HepG2 (cell line): Measurements from ENCODE around the gene MED10.

ENCODE experiments used
- AFF4 ChIP-seq: sonication (generic); formaldehyde crosslinking; IDR thresholded peaks from 2 replicates; pipeline ENCODE4 v1.4.0; 2020; ENCODE audit warnings: missing genetic modification reagents
- ATF4 ChIP-seq, 2 experiments: fragments of 450-650 bp in 1 of 2; sonication (generic) in 1 of 2; formaldehyde crosslinking; IDR thresholded peaks; 2 replicates each; pipeline versions ENCODE4 v1.5.0 to v1.8.0; 2020 to 2022; ENCODE audit warnings: mild to moderate bottlenecking in 1 of 2, missing genetic modification reagents in 1 of 2
- CTCF ChIP-seq: sonication (generic); formaldehyde crosslinking; IDR thresholded peaks from 2 replicates; pipeline ENCODE4 v1.5.0; 2020; ENCODE audit warnings: mild to moderate bottlenecking, missing genetic modification reagents, moderate library complexity
- E2F5 ChIP-seq: sonication (generic); formaldehyde crosslinking; conservative IDR thresholded peaks from 2 replicates; pipeline ENCODE4 v1.4.0; 2020; ENCODE audit warnings: missing genetic modification reagents
- KAT7 ChIP-seq: IDR thresholded peaks from 2 replicates; pipeline ENCODE4 v1.6.1; 2018; ENCODE audit warnings: borderline replicate concordance, missing compliant biosample characterization
- NCOA1 ChIP-seq: sonication (generic); formaldehyde crosslinking; IDR thresholded peaks from 2 replicates; pipeline ENCODE4 v1.9.0; 2021; ENCODE audit warnings: missing genetic modification reagents
- NFRKB ChIP-seq: fragments of 450-650 bp; IDR thresholded peaks from 2 replicates; pipeline ENCODE4 v1.6.1; 2017
- SMARCC2 ChIP-seq: fragments of 450-650 bp; IDR thresholded peaks from 2 replicates; pipeline ENCODE4 v1.6.1; 2017; ENCODE audit warnings: antibody characterized with exemption, mild to moderate bottlenecking
- TFE3 ChIP-seq: IDR thresholded peaks from 2 replicates; pipeline ENCODE4 v1.6.1; 2016
- ZNF34 ChIP-seq: sonication (generic); formaldehyde crosslinking; IDR thresholded peaks from 2 replicates; pipeline ENCODE4 v1.4.0; 2020; ENCODE audit warnings: mild to moderate bottlenecking, missing genetic modification reagents, borderline replicate concordance
- ZNF691 ChIP-seq: sonication (generic); formaldehyde crosslinking; IDR thresholded peaks from 2 replicates; pipeline ENCODE4 v1.4.0; 2020; ENCODE audit warnings: missing genetic modification reagents, low read depth, mild to moderate bottlenecking, borderline replicate concordance

- no peak for TF ChIP-seq NCOA1 (CRISPR knock-in tag)
- no peak for TF ChIP-seq AFF4 (CRISPR knock-in tag)
- no peak for TF ChIP-seq ATF4 (CRISPR knock-in tag; IDR thresholded peaks at IDR 0.05)
- no peak for TF ChIP-seq ZNF691
- no peak for TF ChIP-seq CTCF (CRISPR knock-in tag)
- TF ChIP-seq E2F5 = no peak
- no peak for TF ChIP-seq NFRKB
- TF ChIP-seq SMARCC2 = no peak
- no peak for TF ChIP-seq ZNF34 (CRISPR knock-in tag)
- TF ChIP-seq KAT7 (CRISPR knock-in tag) = no peak
- TF ChIP-seq TFE3 = no peak
These were observed 49.3 kb upstream of the MED10 start for GRCh38 chr5:6427694-6428093.
